ENCODE data around the gene DONSON. TPM values are rescaled to one million over a fixed set of nuclear protein-coding genes. Genes with fewer than 3 reads are reported as not detected.
A peak's percentile ranks its signal among the peaks of the same experiment; 100 is the strongest.
"Not testable (repeated sequence)": the region's sequence is repeated elsewhere in the genome, so short reads cannot be mapped to it uniquely, and the experiment has no call there.

Gene DONSON
- total RNA-seq (1 to 10 TPM; 4.0 to 9.3 (median 5.4) TPM), polyA plus RNA-seq (10 to 100 TPM in 1 of 2 donors, 1 to 10 TPM in 1; 5.8 to 18.6 TPM)
- long read RNA-seq, donor 1, transcript DONSON-201 (10 exons, 2,170 nt), result major isoform, 7 of 11 reads
- long read RNA-seq, donor 1, partial matches to known transcripts, result 0 of 11 reads
- long read RNA-seq, donor 1, other reads (novel, unspliced or antisense), result 2 of 11 reads
- long read RNA-seq, donor 2, partial matches to known transcripts, result 1 of 3 reads
- long read RNA-seq, donor 2, other reads (novel, unspliced or antisense), result 0 of 3 reads
- long read RNA-seq, donor 3, transcript DONSON-201 (10 exons, 2,170 nt), result major isoform, 7 of 15 reads
- long read RNA-seq, donor 3, partial matches to known transcripts, result 1 of 15 reads
- long read RNA-seq, donor 3, other reads (novel, unspliced or antisense), result 5 of 15 reads

GRCh38 chr21:33588485-33589335 lies at the start of gene DONSON:
Gene DONSON, minus strand, starts transcription at chr21:33588684. Its CDS starts 43 bp downstream, at chr21:33588641.
- TF ChIP-seq POLR2A (IDR thresholded peaks at IDR 0.05), result peak in 1 of 2 donors; percentile 77
- TF ChIP-seq CTCF (IDR thresholded peaks at IDR 0.05), result peak in 1 of 12 donors; percentile 21
- Histone ChIP-seq H3K27ac (peak within 1 kb of the TSS; percentile 43 to 92 (median 86)), H3K4me3 (peak within 1 kb of the TSS; percentile 64 to 94 (median 84)), H3K27me3 (no peaks in the 10 kb centered on the region), H3K9me3 (no peaks in the 10 kb centered on the region), H3K4me1 (peaks cover 0 to 21% (median 10%) of the 10 kb centered on the region in 12 donors), H3K36me3 (peaks cover 0 to 12% (median 6%) of the 10 kb centered on the region in 9 donors)
- WGBS, 4 donors, result 1% methylated on average over 13 to 78 of the region's 78 CpGs
- intact Hi-C loops (cut with DNase I), result loop anchor here in 4 of 10 donors (2.0 to 5.0 kb wide), 2 partner anchors 46 kb away; partner anchors contain the start of genes GART (in 4 of the 4) and SON (in 4 of the 4)
- peak; percentile 87 to 97 (median 96) for ATAC-seq
- peak; percentile 90 to 97 (median 92) for DNase-seq

GRCh38 chr21:33634254-33634653 lies 45.8 kb upstream of the DONSON start:
- H3K36me3 ChIP-seq, result peaks cover 0 to 42% (median 20%) of the 10 kb centered on the region in 9 donors
- no peak overlapping the region for H3K4me3 ChIP-seq
- ATAC-seq (no peak), DNase-seq (no peak)
- no peak overlapping the region for H3K27ac ChIP-seq
- H3K4me1 ChIP-seq, result peaks cover 0 to 10% (median 0%) of the 10 kb centered on the region in 12 donors
- H3K9me3 ChIP-seq, result no peaks in the 10 kb centered on the region
- WGBS, 4 donors, result 95 to 97% (median 96%) methylated on average over 2 of the region's 2 CpGs
- TF ChIP-seq CTCF (IDR thresholded peaks at IDR 0.05) (no peak), POLR2A (IDR thresholded peaks at IDR 0.05) (no peak)
- H3K27me3 ChIP-seq, result no peaks in the 10 kb centered on the region
- intact Hi-C loops (cut with DNase I), result no loop called here

- peaks cover 0 to 74% (median 58%) of the 10 kb centered on the region in 9 donors for H3K36me3 ChIP-seq
These were observed 37.7 kb upstream of the DONSON start for GRCh38 chr21:33626151-33626550.

GRCh38 chr21:33622253-33622652 lies 33.8 kb upstream of the DONSON start:
- ATAC-seq (no peak), DNase-seq (no peak)
- Histone ChIP-seq H3K9me3 (no peaks in the 10 kb centered on the region), H3K36me3 (peaks cover 0 to 77% (median 51%) of the 10 kb centered on the region in 9 donors), H3K4me3 (no peak overlapping the region), H3K27ac (no peak overlapping the region), H3K27me3 (no peaks in the 10 kb centered on the region), H3K4me1 (no peaks in the 10 kb centered on the region)
- TF ChIP-seq POLR2A (IDR thresholded peaks at IDR 0.05), result no peak
- no peak for TF ChIP-seq CTCF (IDR thresholded peaks at IDR 0.05)
- intact Hi-C loops (cut with DNase I), result no loop called here

More at GRCh38 chr21:33626151-33626550, 37.7 kb upstream of the DONSON start:
- H3K9me3 ChIP-seq; H3K4me3 ChIP-seq; H3K27me3 ChIP-seq; DNase-seq; H3K4me1 ChIP-seq; H3K27ac ChIP-seq; ATAC-seq; intact Hi-C loops (cut with DNase I): not testable (repeated sequence)
- WGBS, 4 donors, result 92 to 95% (median 93%) methylated on average over 7 of the region's 7 CpGs

All from heart left ventricle (tissue), 16 donors.